HCT116 (cell line): Measurements from ENCODE around the gene CD244. TPM values are rescaled to one million over a fixed set of nuclear protein-coding genes. Genes with fewer than 3 reads are reported as not detected.

ENCODE experiments used
- ATAC-seq: fragments of 200-7000 bp; cut with Tn5 transposase; 2 replicates; pipeline ENCODE4 v1.9.1; 2020; ENCODE audit warnings: mild to moderate bottlenecking, moderate library complexity
- BruUV-seq: library from RNA; stranded (reverse); fragments of 400-500 nt; replicated peaks from 2 replicates; lab custom pipeline; 2021; lab: Mats Ljungman, UMichigan
- CTCF ChIA-PET: fragments of 300-600 bp; sonication (Branson Sonifier 250); formaldehyde crosslinking; loops from one replicate; lab custom pipeline; 2021; ENCODE audit warnings: antibody characterized with exemption; lab: Charles Lee
- POLR2A ChIA-PET: fragments of 300-600, 350-600 bp; sonication (Branson Sonifier 250); formaldehyde crosslinking; loops from one replicate; lab custom pipeline; 2021; ENCODE audit warnings: antibody characterized with exemption; lab: Charles Lee
- RAD21 ChIA-PET, 2 experiments: fragments of 300-600 bp; sonication (Branson Sonifier 250); formaldehyde crosslinking; loops; one replicate each; lab custom pipeline; 2023; ENCODE audit warnings: low total read pairs in 2 of 2; ENCODE audit not compliant: uncharacterized antibody in 2 of 2, unreplicated experiment in 2 of 2, low non-redundant PET in 1 of 2; lab: Charles Lee
- DNase-seq: peaks from one replicate; pipeline ENCODE4 v3.0.0-alpha.2; 2010; ENCODE audit warnings: low read depth, low spot score
- H2AFZ ChIP-seq: fragments of 200-600 bp; shearing (Covaris generic), sonication (generic); 2 replicates; pipeline ENCODE4 v1.6.1; 2017; ENCODE audit warnings: low read depth, mixed run types, mixed read lengths, antibody characterized with exemption, low read length; ENCODE audit not compliant: poor library complexity, severe bottlenecking
- H3K27ac ChIP-seq: 2 replicates; pipeline ENCODE4 v1.5.1; 2012; ENCODE audit warnings: low read depth, low read length
- H3K27me3 ChIP-seq: fragments of 200-600 bp; sonication (generic); 2 replicates; pipeline ENCODE4 v1.6.1; 2016; ENCODE audit warnings: mixed run types, low read length, mixed read lengths; ENCODE audit not compliant: insufficient read depth
- H3K36me3 ChIP-seq, 2 experiments: fragments of 200-500 bp in 1 of 2; fragments of 200-600 bp in 1 of 2; sonication (Bioruptor generic) in 1 of 2; sonication (generic) in 1 of 2; 2 replicates each; pipeline versions ENCODE4 v1.5.1 to v1.6.1; 2014 to 2016; ENCODE audit warnings: low read length in 2 of 2, inconsistent platforms in 1 of 2, mixed read lengths in 1 of 2, mixed run types in 1 of 2; ENCODE audit not compliant: insufficient read depth in 2 of 2, control insufficient read depth in 1 of 2
- H3K4me1 ChIP-seq, 2 experiments: fragments of 200-600 bp in 1 of 2; sonication (generic) in 1 of 2; 2 replicates each; pipeline versions ENCODE4 v1.5.1 to v1.6.1; 2012 to 2017; ENCODE audit warnings: low read length in 2 of 2, inconsistent platforms in 1 of 2, mild to moderate bottlenecking in 1 of 2, mixed read lengths in 1 of 2, mixed run types in 1 of 2, moderate library complexity in 1 of 2; ENCODE audit not compliant: insufficient read depth in 2 of 2, control insufficient read depth in 1 of 2
- H3K4me2 ChIP-seq: fragments of 200-600 bp; sonication (generic); 2 replicates; pipeline ENCODE4 v1.6.1; 2017; ENCODE audit warnings: mixed run types, low read length, mixed read lengths
- H3K4me3 ChIP-seq, 2 experiments: fragments of 200-600 bp in 1 of 2; sonication (generic) in 1 of 2; replicated peaks in 1 of 2; 2 replicates each; pipeline ENCODE4 v1.5.1; 2011 to 2016; ENCODE audit warnings: low read length in 2 of 2, control low read depth in 1 of 2, low read depth in 1 of 2, mild to moderate bottlenecking in 1 of 2, mixed read lengths in 1 of 2, mixed run types in 1 of 2
- H3K79me2 ChIP-seq: fragments of 200-600 bp; sonication (generic); 2 replicates; pipeline ENCODE4 v1.6.1; 2017; ENCODE audit warnings: mild to moderate bottlenecking, mixed run types, low read length, moderate library complexity, mixed read lengths; ENCODE audit not compliant: insufficient read depth
- H3K9ac ChIP-seq: fragments of 200-600 bp; sonication (generic); 2 replicates; pipeline ENCODE4 v1.6.1; 2016; ENCODE audit warnings: low read length, mixed read lengths
- H3K9me2 ChIP-seq: fragments of 200-600 bp; sonication (generic), shearing (Covaris generic); 2 replicates; pipeline ENCODE4 v1.6.1; 2017; ENCODE audit warnings: mixed run types, mild to moderate bottlenecking, moderate library complexity; ENCODE audit not compliant: insufficient read depth
- H3K9me3 ChIP-seq, 2 experiments: fragments of 200-500 bp in 1 of 2; fragments of 200-600 bp in 1 of 2; sonication (Bioruptor generic) in 1 of 2; sonication (generic) in 1 of 2; 2 replicates each; pipeline ENCODE4 v1.6.1; 2014 to 2017; ENCODE audit warnings: low read length in 2 of 2, mixed read lengths in 2 of 2, inconsistent platforms in 1 of 2, low read depth in 1 of 2, mild to moderate bottlenecking in 1 of 2, mixed run types in 1 of 2, moderate library complexity in 1 of 2; ENCODE audit not compliant: control insufficient read depth in 1 of 2, insufficient read depth in 1 of 2
- H4K20me1 ChIP-seq: fragments of 200-600 bp; sonication (generic), shearing (Covaris generic); 2 replicates; pipeline ENCODE4 v1.6.1; 2017; ENCODE audit warnings: mixed run types, mild to moderate bottlenecking, moderate library complexity; ENCODE audit not compliant: insufficient read depth
- ATF3 ChIP-seq: IDR thresholded peaks from 2 replicates; pipeline ENCODE4 v1.6.1; 2012
- CBX3 ChIP-seq: IDR thresholded peaks from 2 replicates; pipeline ENCODE4 v1.6.1; 2012; ENCODE audit warnings: low read depth
- CEBPB ChIP-seq: IDR thresholded peaks from 2 replicates; pipeline ENCODE4 v1.6.1; 2012; ENCODE audit warnings: low read depth
- CTCF ChIP-seq, 3 experiments: fragments of 200-600 bp in 1 of 3; sonication (generic) in 1 of 3; IDR thresholded peaks in 2 of 3; conservative IDR thresholded peaks in 1 of 3; 2 replicates each; pipeline ENCODE4 v1.5.1; 2012 to 2017; ENCODE audit warnings: low read depth in 2 of 3, low read length in 2 of 3, antibody characterized with exemption in 1 of 3, borderline replicate concordance in 1 of 3, control low read depth in 1 of 3, mild to moderate bottlenecking in 1 of 3, mixed read lengths in 1 of 3, mixed run types in 1 of 3, moderate library complexity in 1 of 3; ENCODE audit not compliant: insufficient read depth in 1 of 3
- ELF1 ChIP-seq: IDR thresholded peaks from 2 replicates; pipeline ENCODE4 v1.6.1; 2012; ENCODE audit warnings: low read depth, borderline replicate concordance
- FOSL1 ChIP-seq: IDR thresholded peaks from 2 replicates; pipeline ENCODE4 v1.6.1; 2012; ENCODE audit warnings: low read depth
- JUND ChIP-seq: IDR thresholded peaks from 2 replicates; pipeline ENCODE4 v1.6.1; 2012
- RAD21 ChIP-seq: IDR thresholded peaks from 2 replicates; pipeline ENCODE4 v1.6.1; 2012; ENCODE audit warnings: low read depth, mild to moderate bottlenecking
- SIN3A ChIP-seq: IDR thresholded peaks from 2 replicates; pipeline ENCODE4 v1.6.1; 2012; ENCODE audit warnings: low read depth
- SP1 ChIP-seq: IDR thresholded peaks from 2 replicates; pipeline ENCODE4 v1.6.1; 2012; ENCODE audit warnings: low read depth
- SRF ChIP-seq: IDR thresholded peaks from 2 replicates; pipeline ENCODE4 v1.6.1; 2012; ENCODE audit warnings: low read depth
- TCF7L2 ChIP-seq: IDR thresholded peaks from 2 replicates; pipeline ENCODE4 v1.7.0; 2011; ENCODE audit warnings: borderline replicate concordance, inconsistent platforms; ENCODE audit not compliant: insufficient read depth, insufficient read length; ENCODE audit errors: extremely low read depth
- YY1 ChIP-seq: IDR thresholded peaks from 2 replicates; pipeline ENCODE4 v1.6.1; 2011; ENCODE audit warnings: low read length, low read depth, moderate library complexity, mild to moderate bottlenecking; ENCODE audit not compliant: insufficient replicate concordance; ENCODE audit errors: extremely low read depth
- ZBTB33 ChIP-seq: IDR thresholded peaks from 2 replicates; pipeline ENCODE4 v1.6.1; 2011; ENCODE audit warnings: mild to moderate bottlenecking, low read length, moderate library complexity; ENCODE audit not compliant: insufficient replicate concordance; ENCODE audit errors: extremely low read depth
- ZFX ChIP-seq: fragments of 450-650 bp; IDR thresholded peaks from 2 replicates; pipeline ENCODE4 v1.6.1; 2017
- intact Hi-C: fragments of 100-400 bp; cut with micrococcal nuclease; formaldehyde crosslinking; loops from 2 replicates; pipeline ENCODE4 v1.10.0; 2022
- total RNA-seq: library from RNA; stranded (reverse); gene quantifications from one replicate; pipeline ENCODE4 v1.2.1, GENCODE V29; 2021; ENCODE audit not compliant: unreplicated experiment

CD244 gene
- total RNA-seq, 1 experiment from 2014 or later: not detected

- POLR2A ChIA-PET: no interaction called here
- RAD21 ChIA-PET: no interaction called here
- DNase-seq (no peak), ATAC-seq (no peak)
- no peak overlapping the region for H3K4me2 ChIP-seq
- no peak overlapping the region for H2AFZ ChIP-seq
- H3K36me3 ChIP-seq: no peaks in the 10 kb centered on the region
- H4K20me1 ChIP-seq: no peaks in the 10 kb centered on the region
- H3K4me1 ChIP-seq: no peaks in the 10 kb centered on the region
- CTCF ChIA-PET: no interaction called here
- H3K9ac ChIP-seq: no peak overlapping the region
- no peak overlapping the region for H3K4me3 ChIP-seq
- no peaks in the 10 kb centered on the region for H3K9me3 ChIP-seq
- H3K79me2 ChIP-seq: no peaks in the 10 kb centered on the region
- no peak overlapping the region for H3K27ac ChIP-seq
- intact Hi-C loops: no loop called here
- no peaks in the 10 kb centered on the region for H3K9me2 ChIP-seq
- BruUV-seq: no TSS peak
- TF ChIP-seq SP1 (no peak), ZFX (no peak), ZBTB33 (no peak), ELF1 (no peak), JUND (no peak), SIN3A (no peak), CEBPB (no peak), CBX3 (no peak), YY1 (no peak), TCF7L2 (no peak)
- TF ChIP-seq, all 23 proteins: peak for 0
- H3K27me3 ChIP-seq: no peaks in the 10 kb centered on the region
Observed at GRCh38 chr1:160850993-160851392, 11.7 kb downstream of the CD244 start.

GRCh38 chr1:160850541-160850940 is 12.1 kb downstream of the CD244 start:
- Histone ChIP-seq H3K9me3 (no peaks in the 10 kb centered on the region), H3K4me2 (no peak overlapping the region), H3K9me2 (no peaks in the 10 kb centered on the region), H2AFZ (no peak overlapping the region), H3K27me3 (no peaks in the 10 kb centered on the region), H3K4me1 (no peaks in the 10 kb centered on the region), H3K4me3 (no peak overlapping the region), H3K9ac (no peak overlapping the region), H3K36me3 (no peaks in the 10 kb centered on the region), H3K27ac (no peak overlapping the region), H4K20me1 (no peaks in the 10 kb centered on the region), H3K79me2 (no peaks in the 10 kb centered on the region)
- intact Hi-C loops: no loop called here
- BruUV-seq: no TSS peak
- ChIA-PET POLR2A (no interaction called here), RAD21 (no interaction called here), CTCF (no interaction called here)
- no peak for ATAC-seq
- no peak for DNase-seq
- TF ChIP-seq YY1 (no peak), CBX3 (no peak), RAD21 (no peak), SP1 (no peak), ATF3 (no peak), ZFX (no peak), SRF (no peak), ZBTB33 (no peak), FOSL1 (no peak), CEBPB (no peak), CTCF (IDR thresholded peaks at IDR 0.05 in 2 of 3, conservative IDR thresholded peaks at IDR 0.05 in 1 of 3; ENCODE audit: borderline replicate concordance in 1 of 3, insufficient read depth in 1 of 3, low read depth in 2 of 3, low read length in 2 of 3) (no peak)
